HEK293 (cell line): ENCODE measurements around the gene BHMT.
"Not testable (repeated sequence)": the region's sequence is repeated elsewhere in the genome, so short reads cannot be mapped to it uniquely, and the experiment has no call there.

Experiments
- CTCF ChIA-PET: fragments of 350-600 bp; formaldehyde crosslinking; extraction: SDS; loops from one replicate; lab custom pipeline; 2021; ENCODE audit warnings: antibody characterized with exemption; lab: Yijun Ruan, JAX
- POLR2A ChIA-PET: fragments of 300-600 bp; formaldehyde crosslinking; extraction: SDS; loops from one replicate; lab custom pipeline; 2020; ENCODE audit warnings: antibody characterized with exemption, inconsistent platforms; lab: Yijun Ruan, JAX
- H3K27ac ChIP-seq: fragments of 200-500 bp; sonication (Bioruptor generic); 2 replicates; pipeline ENCODE4 v1.5.1; 2014; ENCODE audit warnings: low read depth, low read length, control low read depth, inconsistent platforms; ENCODE audit errors: extremely low read depth
- H3K36me3 ChIP-seq, 2 experiments: fragments of 200-500 bp in 1 of 2; sonication (Bioruptor generic) in 1 of 2; 1 replicate in 1 of 2; 2 replicates in 1 of 2; pipeline ENCODE4 v1.5.1; 2014 to 2017; ENCODE audit warnings: inconsistent platforms in 2 of 2, low read length in 2 of 2; ENCODE audit not compliant: control insufficient read depth in 2 of 2, insufficient read depth in 1 of 2
- H3K4me1 ChIP-seq: fragments of 200-500 bp; sonication (Bioruptor generic); 2 replicates; pipeline ENCODE4 v1.5.1; 2014; ENCODE audit warnings: mild to moderate bottlenecking, low read length, inconsistent platforms; ENCODE audit not compliant: control insufficient read depth, insufficient read depth
- H3K4me3 ChIP-seq: 2 replicates; pipeline ENCODE4 v1.5.1; 2011; ENCODE audit warnings: low read depth, mild to moderate bottlenecking, control low read depth, low read length, moderate library complexity
- H3K9me3 ChIP-seq: fragments of 200-500 bp; sonication (Bioruptor generic); 2 replicates; pipeline ENCODE4 v1.5.1; 2014; ENCODE audit warnings: low read depth, low read length, inconsistent platforms; ENCODE audit not compliant: control insufficient read depth, insufficient read depth
- KLF9 ChIP-seq: fragments of 450-650 bp; formaldehyde crosslinking; IDR thresholded peaks from 2 replicates; pipeline ENCODE4 v1.5.1; 2016; ENCODE audit warnings: missing biosample characterization, missing genetic modification characterization, low read depth
- SALL2 ChIP-seq: fragments of 450-650 bp; formaldehyde crosslinking; IDR thresholded peaks from 2 replicates; pipeline ENCODE4 v1.5.0; 2017; ENCODE audit warnings: missing biosample characterization, mild to moderate bottlenecking, missing genetic modification characterization, borderline replicate concordance
- TSHZ1 ChIP-seq: fragments of 450-650 bp; formaldehyde crosslinking; IDR thresholded peaks from 2 replicates; pipeline ENCODE4 v1.5.1; 2016; ENCODE audit warnings: missing biosample characterization, missing genetic modification characterization, borderline replicate concordance
- YY1 ChIP-seq: fragments of 450-650 bp; formaldehyde crosslinking; IDR thresholded peaks from 2 replicates; pipeline ENCODE4 v1.5.1; 2018; ENCODE audit warnings: missing biosample characterization, missing genetic modification characterization
- ZBTB10 ChIP-seq: fragments of 450-650 bp; formaldehyde crosslinking; IDR thresholded peaks from 2 replicates; pipeline ENCODE4 v1.5.1; 2016; ENCODE audit warnings: missing biosample characterization, missing genetic modification characterization
- ZNF10 ChIP-seq: fragments of 450-650 bp; formaldehyde crosslinking; IDR thresholded peaks from 2 replicates; pipeline ENCODE4 v1.5.1; 2017; ENCODE audit warnings: missing biosample characterization, missing genetic modification characterization
- ZNF132 ChIP-seq: fragments of 450-650 bp; formaldehyde crosslinking; IDR thresholded peaks from 2 replicates; pipeline ENCODE4 v1.5.1; 2017; ENCODE audit warnings: missing biosample characterization, missing genetic modification characterization, borderline replicate concordance
- ZNF140 ChIP-seq: fragments of 450-650 bp; formaldehyde crosslinking; IDR thresholded peaks from 2 replicates; pipeline ENCODE4 v1.5.1; 2016; ENCODE audit warnings: missing biosample characterization, missing genetic modification characterization
- ZNF157 ChIP-seq: fragments of 450-650 bp; formaldehyde crosslinking; IDR thresholded peaks from 2 replicates; pipeline ENCODE4 v1.5.1; 2016; ENCODE audit warnings: missing biosample characterization, missing genetic modification characterization
- ZNF16 ChIP-seq: fragments of 450-650 bp; formaldehyde crosslinking; IDR thresholded peaks from 2 replicates; pipeline ENCODE4 v1.5.1; 2016; ENCODE audit warnings: low read depth, missing biosample characterization, missing genetic modification characterization
- ZNF169 ChIP-seq: fragments of 450-650 bp; formaldehyde crosslinking; IDR thresholded peaks from 2 replicates; pipeline ENCODE4 v1.5.1; 2016; ENCODE audit warnings: missing biosample characterization, missing genetic modification characterization
- ZNF2 ChIP-seq: fragments of 450-650 bp; formaldehyde crosslinking; IDR thresholded peaks from 2 replicates; pipeline ENCODE4 v1.5.1; 2016; ENCODE audit warnings: missing biosample characterization, missing genetic modification characterization
- ZNF341 ChIP-seq: fragments of 450-650 bp; formaldehyde crosslinking; IDR thresholded peaks from 2 replicates; pipeline ENCODE4; 2016; ENCODE audit warnings: low read depth, missing biosample characterization, missing genetic modification characterization
- ZNF350 ChIP-seq: fragments of 450-650 bp; formaldehyde crosslinking; IDR thresholded peaks from 2 replicates; pipeline ENCODE4 v1.5.0; 2017; ENCODE audit warnings: missing biosample characterization, mild to moderate bottlenecking, missing genetic modification characterization
- ZNF530 ChIP-seq: fragments of 450-650 bp; formaldehyde crosslinking; IDR thresholded peaks from 2 replicates; pipeline ENCODE4 v1.5.1; 2016; ENCODE audit warnings: low read depth, missing biosample characterization, missing genetic modification characterization
- ZNF549 ChIP-seq: fragments of 450-650 bp; IDR thresholded peaks from 2 replicates; pipeline ENCODE4 v1.5.1; 2018; ENCODE audit warnings: missing biosample characterization, missing genetic modification characterization, mild to moderate bottlenecking, inconsistent platforms, moderate library complexity
- ZNF610 ChIP-seq: fragments of 450-650 bp; formaldehyde crosslinking; IDR thresholded peaks from 2 replicates; pipeline ENCODE4 v1.5.1; 2016; ENCODE audit warnings: missing biosample characterization, missing genetic modification characterization, borderline replicate concordance
- ZNF639 ChIP-seq: fragments of 450-650 bp; formaldehyde crosslinking; IDR thresholded peaks from 2 replicates; pipeline ENCODE4 v1.5.1; 2016; ENCODE audit warnings: missing biosample characterization, missing genetic modification characterization
- ZNF645 ChIP-seq: fragments of 450-650 bp; formaldehyde crosslinking; IDR thresholded peaks from 2 replicates; pipeline ENCODE4; 2016; ENCODE audit warnings: missing biosample characterization, missing genetic modification characterization
- ZNF658 ChIP-seq: fragments of 450-650 bp; formaldehyde crosslinking; IDR thresholded peaks from 2 replicates; pipeline ENCODE4; 2016; ENCODE audit warnings: missing biosample characterization, missing genetic modification characterization
- ZNF777 ChIP-seq: fragments of 450-650 bp; formaldehyde crosslinking; IDR thresholded peaks from 2 replicates; pipeline ENCODE4 v1.5.1; 2017; ENCODE audit warnings: missing biosample characterization, missing genetic modification characterization, borderline replicate concordance
- ZSCAN18 ChIP-seq: fragments of 450-650 bp; formaldehyde crosslinking; IDR thresholded peaks from 2 replicates; pipeline ENCODE4 v1.5.1; 2016; ENCODE audit warnings: missing biosample characterization, missing genetic modification characterization

The BHMT gene

GRCh38 chr5:79157305-79157704, 45.7 kb downstream of the BHMT start:
- Histone ChIP-seq H3K4me1 (no peaks in the 10 kb centered on the region), H3K27ac (no peak overlapping the region), H3K9me3 (no peaks in the 10 kb centered on the region), H3K36me3 (no peaks in the 10 kb centered on the region), H3K4me3 (no peak overlapping the region)
- TF ChIP-seq ZNF16 (tag by site-specific recombination), result no peak
- no peak for TF ChIP-seq SALL2 (tag by site-specific recombination)
- TF ChIP-seq ZNF10, result no peak
- TF ChIP-seq ZNF140 (tag by site-specific recombination), result no peak
- TF ChIP-seq ZNF341 (tag by site-specific recombination), result no peak
- TF ChIP-seq ZSCAN18 (tag by site-specific recombination), result no peak
- TF ChIP-seq KLF9 (tag by site-specific recombination), result no peak
- TF ChIP-seq ZNF645 (tag by site-specific recombination), result no peak
- no peak for TF ChIP-seq ZNF610 (tag by site-specific recombination)
- TF ChIP-seq ZNF350 (tag by site-specific recombination), result no peak
- no peak for TF ChIP-seq ZNF658 (tag by site-specific recombination)
- TF ChIP-seq ZNF549 (tag by site-specific recombination), result no peak
- POLR2A ChIA-PET, result no interaction called here
- CTCF ChIA-PET, result interaction anchor here (0.7 kb wide), 1 partner anchor 271 kb away, joined by 3 read pairs; no protein-coding TSS in a partner anchor

GRCh38 chr5:79161647-79162046, 50.0 kb downstream of the BHMT start:
- not testable (repeated sequence) for H3K4me3 ChIP-seq, H3K4me1 ChIP-seq, H3K9me3 ChIP-seq, H3K36me3 ChIP-seq, H3K27ac ChIP-seq
- CTCF ChIA-PET, result interaction anchor here (0.9 to 3.3 kb wide), 2 partner anchors 29 to 136 kb away, joined by 3 to 16 read pairs; no protein-coding TSS in a partner anchor
- POLR2A ChIA-PET, result interaction anchor here (0.7 kb wide), 2 partner anchors 18 to 19 kb away, joined by 4 to 6 read pairs; no protein-coding TSS in a partner anchor

- Histone ChIP-seq H3K4me3 (no peak overlapping the region), H3K27ac (no peak overlapping the region), H3K36me3 (no peaks in the 10 kb centered on the region), H3K9me3 (no peaks in the 10 kb centered on the region), H3K4me1 (no peaks in the 10 kb centered on the region)
- POLR2A ChIA-PET, result no interaction called here
- CTCF ChIA-PET, result no interaction called here
- no peak for TF ChIP-seq ZNF530 (tag by site-specific recombination)
- no peak for TF ChIP-seq ZNF169
- no peak for TF ChIP-seq ZNF777 (tag by site-specific recombination)
- TF ChIP-seq YY1 (tag by site-specific recombination), result no peak
- no peak for TF ChIP-seq ZBTB10 (tag by site-specific recombination)
- no peak for TF ChIP-seq TSHZ1
- TF ChIP-seq ZNF639 (tag by site-specific recombination), result no peak
- TF ChIP-seq ZNF2, result no peak
- no peak for TF ChIP-seq ZNF132 (tag by site-specific recombination)
- no peak for TF ChIP-seq ZNF157 (tag by site-specific recombination)
These were observed 56.4 kb downstream of the BHMT start for GRCh38 chr5:79168031-79168430.
